Islet of Langerhans (tissue), 1 donor: ENCODE measurements around the gene GABRB3.
A peak's percentile ranks its signal among the peaks of the same experiment; 100 is the strongest.

ENCODE experiments used
- FAIRE-seq: peaks from one replicate; lab custom pipeline; 2011; peaks lifted over from hg19 to GRCh38; lab: Jason Lieb, UNC

The GABRB3 gene

DNA sequence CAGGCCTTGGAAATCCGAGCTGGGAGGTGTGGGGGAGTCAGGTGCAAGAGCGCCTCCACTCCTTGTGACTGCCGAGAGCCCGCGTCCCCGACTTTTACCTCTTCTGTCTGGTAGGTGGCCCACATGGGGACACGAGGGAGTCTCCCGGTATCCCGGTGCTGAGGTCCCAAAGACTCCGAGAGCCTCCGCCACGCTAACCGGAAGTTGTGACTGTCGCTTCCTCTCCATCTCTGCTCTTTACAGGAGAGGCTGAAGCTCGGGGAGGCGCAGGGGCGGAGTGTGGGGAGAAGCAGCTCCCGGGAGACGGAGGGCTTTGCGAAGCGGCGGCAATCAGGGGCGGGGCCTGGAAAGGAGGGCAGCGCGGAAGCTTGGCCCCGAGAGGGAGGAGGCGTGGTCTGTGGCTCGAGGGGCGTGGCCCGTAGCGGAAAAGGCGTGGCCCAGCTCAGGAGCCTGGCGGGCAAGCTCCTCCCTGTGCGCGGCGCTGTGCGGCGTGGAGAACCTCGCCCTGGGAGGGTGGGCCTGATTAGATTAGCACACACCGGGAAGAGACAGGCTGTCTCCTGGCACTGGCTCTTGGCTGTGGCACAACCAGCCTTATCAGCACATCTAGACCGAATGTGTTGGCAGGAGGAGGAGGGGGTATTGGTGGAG, 143.9 kb downstream of the GABRB3 start:
- FAIRE-seq, result no peak

GRCh38 chr15:26628071-26628470, 144.8 kb downstream of the GABRB3 start:
- peak; percentile 96 for FAIRE-seq

GRCh38 chr15:26624128-26624527, 148.7 kb downstream of the GABRB3 start:
- no peak for FAIRE-seq

- no peak for FAIRE-seq
Observed at GRCh38 chr15:26623071-26623470, 149.8 kb downstream of the GABRB3 start.

- FAIRE-seq, result no peak
Observed at GRCh38 chr15:26621816-26622215, 151.1 kb downstream of the GABRB3 start.

GRCh38 chr15:26620528-26621458, 152.1 kb downstream of the GABRB3 start:
- no peak for FAIRE-seq

DNA sequence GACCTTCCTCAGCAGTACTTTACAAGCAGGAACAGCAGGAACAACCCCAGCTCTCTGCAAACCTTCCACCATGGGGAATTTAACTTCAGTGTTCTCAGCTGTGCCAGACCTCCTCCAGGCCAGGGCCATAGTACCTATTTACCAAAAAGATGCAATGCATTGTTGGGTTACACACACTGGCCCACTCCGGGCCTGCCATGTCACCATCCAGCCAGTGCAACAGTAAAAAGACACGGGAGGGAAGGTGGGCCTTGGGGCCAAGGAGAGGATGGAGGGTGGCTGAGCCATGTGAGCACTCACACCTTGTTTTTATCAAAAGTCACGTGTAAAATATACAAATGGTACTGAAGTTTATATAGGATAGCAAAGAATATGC, 157.0 kb downstream of the GABRB3 start:
- FAIRE-seq, result no peak

GRCh38 chr15:26615188-26615926, 157.5 kb downstream of the GABRB3 start:
- peak; percentile 89 for FAIRE-seq

- peak; percentile 83 for FAIRE-seq
Observed at GRCh38 chr15:26614734-26615133, 158.1 kb downstream of the GABRB3 start.

DNA sequence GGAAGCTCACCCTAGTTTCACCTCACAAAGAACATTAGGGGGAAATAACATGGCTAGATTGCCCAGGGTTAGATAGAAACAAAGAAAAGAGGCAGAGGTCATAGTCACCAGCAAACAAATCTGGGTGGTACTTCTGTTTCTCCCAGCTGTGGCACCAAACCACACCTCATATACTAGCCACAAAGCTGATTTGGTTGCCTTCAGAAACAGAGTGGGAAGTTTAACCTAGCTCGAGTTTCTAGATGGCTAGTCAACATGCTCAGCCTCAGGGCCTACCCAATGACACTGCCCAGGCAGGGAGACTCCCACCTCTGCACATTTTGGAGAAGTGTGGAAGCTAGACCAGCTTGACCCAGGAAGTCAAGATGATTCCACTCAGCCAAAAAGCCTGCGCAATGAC, 174.2 kb downstream of the GABRB3 start:
- no peak for FAIRE-seq

GRCh38 chr15:26595611-26596010, 177.3 kb downstream of the GABRB3 start:
- FAIRE-seq, result no peak

DNA sequence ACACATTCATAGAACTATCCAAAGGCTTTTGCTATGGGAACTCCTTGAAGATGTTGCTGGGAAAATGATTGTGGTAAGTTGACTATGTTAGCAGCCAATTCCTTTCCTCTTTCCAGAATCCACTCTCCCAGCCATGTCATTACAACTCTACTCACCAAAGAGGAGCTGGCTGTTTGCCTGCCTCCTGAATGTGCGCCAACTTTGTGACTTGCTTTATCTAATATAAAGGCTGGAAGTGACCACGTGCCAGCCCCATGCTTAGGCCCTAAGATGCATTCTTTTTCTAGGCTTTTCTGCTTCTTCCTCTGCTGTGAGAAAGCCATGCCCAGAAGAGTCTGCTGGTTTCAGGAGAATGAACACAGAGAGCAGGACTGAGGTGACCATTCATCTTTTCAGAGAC, 182.2 kb downstream of the GABRB3 start:
- no peak for FAIRE-seq

- no peak for FAIRE-seq
Observed at GRCh38 chr15:26582840-26583239, 190.0 kb downstream of the GABRB3 start.

GRCh38 chr15:26580943-26581342, 191.9 kb downstream of the GABRB3 start:
- FAIRE-seq, result no peak

DNA sequence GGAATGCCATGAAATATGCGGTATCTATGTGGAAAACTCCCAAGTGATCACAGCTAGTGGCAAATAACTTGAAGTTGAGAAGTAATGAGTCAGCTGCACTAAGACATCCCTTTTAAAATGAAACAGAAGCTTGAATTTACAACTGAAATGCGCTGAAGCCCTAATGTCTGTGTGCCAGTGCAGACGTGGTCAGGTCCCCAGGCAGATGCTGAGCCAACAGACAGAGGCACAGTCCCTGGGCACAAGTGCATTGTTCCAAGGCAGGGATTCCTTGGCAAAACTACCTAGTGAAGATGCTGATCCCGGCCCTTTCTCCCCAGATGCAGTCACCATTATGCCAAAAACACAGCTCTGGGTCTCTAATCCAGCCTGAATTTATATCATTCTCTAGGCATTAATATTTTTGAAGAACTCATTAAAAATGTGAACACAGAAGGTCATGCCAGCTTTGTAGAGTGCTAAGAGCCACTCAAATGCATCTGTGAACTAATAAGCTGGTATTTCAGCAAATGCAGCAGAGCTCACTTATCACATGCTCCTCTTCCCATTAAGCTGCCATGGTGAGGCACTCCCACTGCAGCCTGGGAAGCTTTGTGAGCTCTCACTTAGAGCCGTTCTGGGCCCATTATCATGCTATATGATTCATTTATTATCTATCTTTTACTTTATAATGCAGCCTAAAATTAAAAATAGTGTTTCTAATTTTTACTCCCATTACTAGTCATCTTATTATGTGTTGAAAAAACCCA, 200.1 kb downstream of the GABRB3 start:
- no peak for FAIRE-seq

DNA sequence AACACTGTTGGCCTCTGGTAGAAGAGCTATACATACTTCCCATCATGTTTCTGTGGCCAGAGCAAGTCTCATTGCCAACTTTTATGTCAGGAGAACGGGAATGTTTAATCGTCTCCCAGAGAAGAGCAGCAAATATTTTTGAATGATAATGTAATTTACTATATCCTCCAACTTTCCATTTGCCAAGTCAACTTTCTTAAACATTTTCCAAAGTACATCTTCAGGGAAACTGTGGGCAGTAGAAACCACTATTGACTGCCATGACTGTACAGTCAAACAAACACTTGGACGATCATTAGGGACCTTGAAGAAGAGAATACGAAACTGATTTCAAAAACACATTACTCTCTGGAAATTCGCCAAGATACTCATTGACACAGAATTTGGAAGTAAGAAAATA, 201.5 kb downstream of the GABRB3 start:
- FAIRE-seq, result no peak

GRCh38 chr15:26565542-26565941, 207.3 kb downstream of the GABRB3 start:
- FAIRE-seq, result no peak

GRCh38 chr15:26564361-26564760, 208.5 kb downstream of the GABRB3 start:
- no peak for FAIRE-seq

DNA sequence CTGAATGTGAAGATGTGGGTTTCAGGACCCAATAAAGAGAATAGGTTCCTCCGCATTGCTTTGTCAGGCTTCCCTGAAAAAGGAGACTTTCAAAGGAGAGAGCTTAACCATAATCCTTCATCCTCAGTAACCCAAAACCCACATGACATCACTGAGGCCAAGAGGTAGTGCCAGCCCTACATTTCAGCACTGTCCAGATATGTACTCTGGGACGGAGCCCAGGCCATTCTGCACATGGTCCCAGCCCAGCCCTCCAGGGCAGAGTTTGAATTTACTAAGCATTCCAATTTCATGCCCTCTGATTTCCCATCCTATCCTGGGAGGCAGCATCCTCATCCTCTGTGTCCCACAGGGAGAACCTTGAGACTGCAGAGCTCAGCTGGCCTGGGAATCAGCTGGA, 210.5 kb downstream of the GABRB3 start:
- FAIRE-seq, result no peak

GRCh38 chr15:26561896-26562295, 211.0 kb downstream of the GABRB3 start:
- FAIRE-seq, result no peak

- no peak for FAIRE-seq
Observed at GRCh38 chr15:26561130-26561529, 211.7 kb downstream of the GABRB3 start.

DNA sequence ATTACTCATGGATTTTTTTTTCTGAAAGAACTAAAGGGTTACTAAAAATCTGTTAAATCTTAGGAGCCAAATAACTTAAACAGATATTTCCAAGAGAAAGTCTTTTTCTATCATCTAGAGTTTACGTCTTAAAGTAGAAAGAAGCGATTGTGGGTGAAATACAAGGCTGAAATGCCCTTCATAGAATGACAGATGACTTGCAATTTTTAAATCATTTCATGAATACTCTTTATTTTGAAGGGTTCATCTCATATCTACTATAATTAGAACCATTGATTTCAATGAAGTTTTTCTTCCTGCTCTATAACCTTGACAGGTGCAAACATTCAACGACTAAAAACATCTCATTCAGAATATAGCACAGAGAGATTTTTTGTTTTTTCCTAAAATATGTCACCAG, 217.0 kb downstream of the GABRB3 start:
- FAIRE-seq, result no peak
